T-helper 1 cell treated with Interleukin-12 subunit alpha and Interleukin-12 subunit beta and Interleukin-4 antibody, amounts not matched to agents 30 ng/mL and 1 ng/mL, for 36 hours (primary cell): Measurements from ENCODE around the gene TCF7L1. TPM values are rescaled to one million over a fixed set of nuclear protein-coding genes. Genes with fewer than 3 reads are reported as not detected.

ENCODE experiments used
- intact Hi-C: fragments of 100-400 bp; cut with micrococcal nuclease; formaldehyde crosslinking; loops from one replicate; pipeline ENCODE4 v1.15.1; 2024
- total RNA-seq: library from RNA; stranded (reverse); gene quantifications from 2 replicates; pipeline ENCODE4 v1.2.3, GENCODE V29; 2022

Gene TCF7L1
- total RNA-seq, 1 donor from 2014 or later = not detected

GRCh38 chr2:85251070-85251616, 118.0 kb downstream of the TCF7L1 start:
- intact Hi-C loops = no loop called here

- intact Hi-C loops = no loop called here
Measured at GRCh38 chr2:85253890-85254289, 120.7 kb downstream of the TCF7L1 start.

GRCh38 chr2:85254540-85255300, 121.5 kb downstream of the TCF7L1 start:
- intact Hi-C loops = no loop called here

GRCh38 chr2:85255456-85255812, 122.2 kb downstream of the TCF7L1 start:
- intact Hi-C loops = no loop called here

- intact Hi-C loops = no loop called here
Measured at GRCh38 chr2:85255813-85256594, 122.8 kb downstream of the TCF7L1 start.

- intact Hi-C loops = no loop called here
Measured at GRCh38 chr2:85257359-85257969, 124.3 kb downstream of the TCF7L1 start.

- intact Hi-C loops = no loop called here
Measured at GRCh38 chr2:85257970-85258605, 124.9 kb downstream of the TCF7L1 start.

- intact Hi-C loops = no loop called here
Measured at GRCh38 chr2:85259101-85259590, 126.0 kb downstream of the TCF7L1 start.

- intact Hi-C loops = no loop called here
Measured at GRCh38 chr2:85259879-85260278, 126.7 kb downstream of the TCF7L1 start.

GRCh38 chr2:85263591-85263990, 130.4 kb downstream of the TCF7L1 start:
- intact Hi-C loops = no loop called here

- intact Hi-C loops = no loop called here
Measured at GRCh38 chr2:85264471-85264870, 131.3 kb downstream of the TCF7L1 start.

- intact Hi-C loops = no loop called here
Measured at GRCh38 chr2:85265304-85265703, 132.1 kb downstream of the TCF7L1 start.

- intact Hi-C loops = loop anchor here (1.0 kb wide), 3 partner anchors 19 to 286 kb away; no protein-coding TSS in a partner anchor
Measured at GRCh38 chr2:85266146-85267041, 133.2 kb downstream of the TCF7L1 start.

- intact Hi-C loops = no loop called here
Measured at GRCh38 chr2:85269959-85270358, 136.8 kb downstream of the TCF7L1 start.

- intact Hi-C loops = no loop called here
Measured at GRCh38 chr2:85272357-85272756, 139.2 kb downstream of the TCF7L1 start.

GRCh38 chr2:85273738-85274731, 140.8 kb downstream of the TCF7L1 start:
- intact Hi-C loops = no loop called here

- intact Hi-C loops = no loop called here
Measured at GRCh38 chr2:85275984-85276540, 142.9 kb downstream of the TCF7L1 start.

- intact Hi-C loops = no loop called here
Measured at GRCh38 chr2:85276571-85277118, 143.5 kb downstream of the TCF7L1 start.
